ENCODE data around the gene PLS3. TPM values are rescaled to one million over a fixed set of nuclear protein-coding genes. Genes with fewer than 3 reads are reported as not detected.
"Not testable (repeated sequence)": the region's sequence is repeated elsewhere in the genome, so short reads cannot be mapped to it uniquely, and the experiment has no call there.

PLS3 gene
- total RNA-seq, 2 donors from 2014 or later, result 466 to 474 TPM

DNA sequence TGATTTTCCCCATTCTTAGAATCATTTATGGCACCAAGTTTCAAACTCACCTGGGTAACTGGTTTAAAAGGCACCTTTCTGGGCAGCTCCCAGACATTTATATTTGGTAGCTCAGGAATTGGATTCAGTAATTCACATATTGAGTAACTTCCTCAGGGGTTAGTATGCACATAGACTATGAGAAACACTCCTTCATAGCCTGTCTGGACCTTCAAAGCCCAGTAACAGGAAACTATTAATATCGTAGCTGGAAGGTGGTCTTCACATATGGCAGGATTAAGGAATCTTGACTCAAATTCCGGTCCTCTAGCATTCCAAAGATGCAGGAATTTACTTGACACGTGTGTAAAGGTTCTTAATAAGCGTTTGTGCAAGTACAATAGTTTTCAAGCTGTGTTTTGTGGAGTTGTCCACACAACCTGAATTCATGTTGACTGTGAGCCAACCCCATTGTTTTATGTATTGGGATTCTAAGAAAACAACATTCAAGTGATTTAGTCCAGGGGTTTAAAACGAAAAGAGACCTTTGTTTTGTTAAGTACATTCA lies 78.4 kb downstream of the PLS3 start:
- ATAC-seq (ENCODE audit: insufficient number of reproducible peaks, low FRiP score, low read depth), result no peak
- peaks cover 12 to 43% of the 10 kb centered on the region in 2 donors for H3K4me1 ChIP-seq (ENCODE audit: control insufficient read depth in 1 of 2, low read depth in 2 of 2)
- no peaks in the 10 kb centered on the region for H3K27me3 ChIP-seq (replicated peaks; ENCODE audit: insufficient read depth)
- H3K9me3 ChIP-seq, result no peaks in the 10 kb centered on the region
- TF ChIP-seq, protein P1, sequence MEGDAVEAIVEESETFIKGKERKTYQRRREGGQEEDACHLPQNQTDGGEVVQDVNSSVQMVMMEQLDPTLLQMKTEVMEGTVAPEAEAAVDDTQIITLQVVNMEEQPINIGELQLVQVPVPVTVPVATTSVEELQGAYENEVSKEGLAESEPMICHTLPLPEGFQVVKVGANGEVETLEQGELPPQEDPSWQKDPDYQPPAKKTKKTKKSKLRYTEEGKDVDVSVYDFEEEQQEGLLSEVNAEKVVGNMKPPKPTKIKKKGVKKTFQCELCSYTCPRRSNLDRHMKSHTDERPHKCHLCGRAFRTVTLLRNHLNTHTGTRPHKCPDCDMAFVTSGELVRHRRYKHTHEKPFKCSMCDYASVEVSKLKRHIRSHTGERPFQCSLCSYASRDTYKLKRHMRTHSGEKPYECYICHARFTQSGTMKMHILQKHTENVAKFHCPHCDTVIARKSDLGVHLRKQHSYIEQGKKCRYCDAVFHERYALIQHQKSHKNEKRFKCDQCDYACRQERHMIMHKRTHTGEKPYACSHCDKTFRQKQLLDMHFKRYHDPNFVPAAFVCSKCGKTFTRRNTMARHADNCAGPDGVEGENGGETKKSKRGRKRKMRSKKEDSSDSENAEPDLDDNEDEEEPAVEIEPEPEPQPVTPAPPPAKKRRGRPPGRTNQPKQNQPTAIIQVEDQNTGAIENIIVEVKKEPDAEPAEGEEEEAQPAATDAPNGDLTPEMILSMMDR (IDR thresholded peaks at IDR 0.05), result no peak
- H3K36me3 ChIP-seq, result peaks cover 18% of the 10 kb centered on the region
- peak overlapping the region; percentile 28 to 64 for H3K27ac ChIP-seq
- DNase-seq (ENCODE audit: low spot score), result no peak
- H3K4me3 ChIP-seq, result no peak overlapping the region

DNA sequence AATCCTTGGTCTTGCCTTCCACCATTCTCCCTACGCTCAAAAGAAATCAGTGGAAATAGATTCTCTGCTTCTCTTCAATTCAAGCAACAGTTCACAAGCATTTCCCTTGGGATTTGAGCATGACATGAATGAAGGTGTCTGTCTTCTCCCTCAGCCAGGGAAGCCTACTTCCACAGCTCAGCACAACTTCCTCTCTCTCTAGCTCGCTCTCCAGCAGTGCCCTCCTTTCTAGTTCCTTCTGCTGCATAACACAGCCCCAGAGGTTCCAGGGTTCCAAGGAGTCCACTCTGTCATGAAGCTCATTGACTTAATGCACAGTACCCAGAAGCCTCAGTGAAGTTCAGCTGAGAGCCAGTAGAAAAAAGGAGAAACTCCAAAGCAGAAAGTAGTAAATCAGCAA lies 81.3 kb downstream of the PLS3 start:
- DNase-seq (ENCODE audit: low spot score) (no peak), ATAC-seq (ENCODE audit: insufficient number of reproducible peaks, low FRiP score, low read depth) (no peak)
- Histone ChIP-seq H3K36me3 (peaks cover 18% of the 10 kb centered on the region), H3K4me3 (no peak overlapping the region), H3K9me3 (no peaks in the 10 kb centered on the region), H3K4me1 (ENCODE audit: control insufficient read depth in 1 of 2, low read depth in 2 of 2) (peaks cover 8 to 36% of the 10 kb centered on the region in 2 donors), H3K27me3 (replicated peaks; ENCODE audit: insufficient read depth) (no peaks in the 10 kb centered on the region), H3K27ac (peak overlapping the region; percentile 58 to 71)
- TF ChIP-seq, protein P1 (IDR thresholded peaks at IDR 0.05), result no peak

DNA sequence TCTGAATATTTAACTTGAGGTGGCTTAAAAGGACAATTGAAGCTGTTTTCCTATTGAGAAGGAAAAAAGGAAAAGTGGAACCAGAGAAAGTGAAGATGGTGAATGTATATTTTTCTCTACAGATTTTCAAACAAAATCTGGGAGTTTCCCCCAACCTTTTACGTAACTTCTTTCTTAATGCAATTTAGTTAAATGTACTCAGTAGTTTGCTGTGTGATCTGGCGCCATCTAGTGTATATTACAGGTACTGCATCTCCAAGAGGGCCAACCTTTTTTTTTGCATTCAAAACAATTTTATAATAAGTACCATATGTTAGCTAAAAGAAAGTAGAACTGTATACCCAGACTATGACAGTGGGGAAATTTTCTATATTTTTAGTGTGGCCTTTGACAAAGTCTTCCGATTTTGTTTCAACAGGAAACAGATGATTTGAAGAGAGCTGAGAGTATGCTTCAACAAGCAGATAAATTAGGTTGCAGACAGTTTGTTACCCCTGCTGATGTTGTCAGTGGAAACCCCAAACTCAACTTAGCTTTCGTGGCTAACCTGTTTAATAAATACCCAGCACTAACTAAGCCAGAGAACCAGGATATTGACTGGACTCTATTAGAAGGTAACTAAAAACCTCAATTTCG lies 82.0 kb downstream of the PLS3 start:
- TF ChIP-seq, protein P1 (IDR thresholded peaks at IDR 0.05), result peak; percentile 81
- Histone ChIP-seq H3K4me1 (ENCODE audit: control insufficient read depth in 1 of 2, low read depth in 2 of 2) (peaks cover 8 to 36% of the 10 kb centered on the region in 2 donors), H3K36me3 (peaks cover 15% of the 10 kb centered on the region), H3K27ac (peak overlapping the region; percentile 58 to 71), H3K27me3 (replicated peaks; ENCODE audit: insufficient read depth) (no peaks in the 10 kb centered on the region), H3K9me3 (no peaks in the 10 kb centered on the region), H3K4me3 (no peak overlapping the region)
- DNase-seq (ENCODE audit: low spot score) (no peak), ATAC-seq (ENCODE audit: insufficient number of reproducible peaks, low FRiP score, low read depth) (no peak)

DNA sequence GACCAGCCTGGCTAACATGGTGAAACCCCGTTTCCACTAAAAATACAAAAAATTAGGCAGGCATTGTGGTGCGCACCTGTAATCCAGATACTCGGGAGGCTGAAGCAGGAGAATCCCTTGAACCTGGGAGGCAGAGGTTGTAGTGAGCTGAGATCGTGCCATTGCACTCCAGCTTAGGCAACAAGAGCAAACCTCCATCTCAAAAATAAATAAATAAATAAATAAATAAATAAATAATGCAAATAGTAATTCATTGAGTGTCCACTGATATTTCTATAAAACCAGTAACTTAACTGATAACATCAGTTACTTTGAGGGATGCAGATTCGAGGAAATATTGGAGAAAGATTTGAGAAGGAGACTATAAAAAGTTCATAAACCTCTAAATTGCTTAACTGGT lies 83.4 kb downstream of the PLS3 start:
- peaks cover 16% of the 10 kb centered on the region for H3K36me3 ChIP-seq
- H3K27me3 ChIP-seq (replicated peaks; ENCODE audit: insufficient read depth); H3K9me3 ChIP-seq; H3K27ac ChIP-seq; ATAC-seq (ENCODE audit: insufficient number of reproducible peaks, low FRiP score, low read depth); DNase-seq (ENCODE audit: low spot score); H3K4me3 ChIP-seq: not testable (repeated sequence)
- peaks cover 6 to 40% of the 10 kb centered on the region in 2 donors for H3K4me1 ChIP-seq (ENCODE audit: control insufficient read depth in 1 of 2, low read depth in 2 of 2)

DNA sequence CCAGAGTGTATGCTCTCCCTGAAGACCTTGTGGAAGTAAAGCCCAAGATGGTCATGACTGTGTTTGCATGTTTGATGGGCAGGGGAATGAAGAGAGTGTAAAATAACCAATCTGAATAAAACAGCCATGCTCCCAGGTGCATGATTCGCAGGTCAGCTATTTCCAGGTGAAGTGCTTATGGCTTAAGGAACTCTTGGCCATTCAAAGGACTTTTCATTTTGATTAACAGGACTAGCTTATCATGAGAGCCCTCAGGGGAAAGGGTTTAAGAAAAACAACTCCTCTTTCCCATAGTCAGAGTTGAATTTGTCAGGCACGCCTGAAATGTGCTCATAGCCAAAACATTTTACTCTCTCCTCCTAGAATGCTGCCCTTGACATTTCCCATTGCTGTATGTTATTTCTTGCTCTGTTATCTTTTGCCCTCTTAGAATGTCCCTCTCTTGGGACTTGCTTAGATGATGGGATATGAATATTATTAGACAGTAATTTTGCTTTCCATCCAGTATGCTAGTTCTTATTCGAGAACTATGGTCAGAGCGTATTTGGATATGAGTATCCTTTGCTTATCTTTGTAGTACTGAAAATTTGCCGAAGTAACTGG lies 88.6 kb downstream of the PLS3 start:
- ATAC-seq (ENCODE audit: insufficient number of reproducible peaks, low FRiP score, low read depth) (no peak), DNase-seq (ENCODE audit: low spot score) (no peak)
- H3K4me3 ChIP-seq, result no peak overlapping the region
- no peaks in the 10 kb centered on the region for H3K27me3 ChIP-seq (replicated peaks; ENCODE audit: insufficient read depth)
- H3K36me3 ChIP-seq, result peaks cover 10% of the 10 kb centered on the region
- peaks cover 3 to 28% of the 10 kb centered on the region in 2 donors for H3K4me1 ChIP-seq (ENCODE audit: control insufficient read depth in 1 of 2, low read depth in 2 of 2)
- H3K9me3 ChIP-seq, result no peaks in the 10 kb centered on the region
- H3K27ac ChIP-seq, result peak overlapping the region; percentile 25 to 38
- TF ChIP-seq, protein P1 (IDR thresholded peaks at IDR 0.05), result no peak
